ENCODE measurements around the gene TRAF3.
"Not testable (repeated sequence)": the region's sequence is repeated elsewhere in the genome, so short reads cannot be mapped to it uniquely, and the experiment has no call there.

TRAF3 gene

DNA sequence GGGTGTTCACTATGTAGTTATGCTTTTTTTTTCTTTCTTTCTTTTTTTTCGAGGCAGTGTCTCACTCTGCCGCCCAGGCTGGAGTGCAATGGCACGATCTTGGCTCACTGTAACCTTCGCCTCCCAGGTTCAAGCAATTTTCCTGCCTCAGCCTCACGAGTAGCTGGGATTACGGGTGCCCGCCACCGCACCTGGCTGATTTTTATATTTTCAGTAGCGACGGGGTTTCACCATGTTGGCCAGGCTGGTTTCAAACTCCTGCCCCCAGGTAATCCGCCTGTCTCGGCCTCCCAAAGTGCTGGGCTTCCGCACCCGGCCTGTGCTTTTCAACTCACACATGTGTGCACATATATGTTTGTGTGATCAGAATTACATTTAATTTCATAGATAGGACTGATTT lies 106.3 kb downstream of the TRAF3 start:
- no peak for DNase-seq (ENCODE audit: extremely low read depth in 1 of 2, low read depth in 1 of 2)

DNA sequence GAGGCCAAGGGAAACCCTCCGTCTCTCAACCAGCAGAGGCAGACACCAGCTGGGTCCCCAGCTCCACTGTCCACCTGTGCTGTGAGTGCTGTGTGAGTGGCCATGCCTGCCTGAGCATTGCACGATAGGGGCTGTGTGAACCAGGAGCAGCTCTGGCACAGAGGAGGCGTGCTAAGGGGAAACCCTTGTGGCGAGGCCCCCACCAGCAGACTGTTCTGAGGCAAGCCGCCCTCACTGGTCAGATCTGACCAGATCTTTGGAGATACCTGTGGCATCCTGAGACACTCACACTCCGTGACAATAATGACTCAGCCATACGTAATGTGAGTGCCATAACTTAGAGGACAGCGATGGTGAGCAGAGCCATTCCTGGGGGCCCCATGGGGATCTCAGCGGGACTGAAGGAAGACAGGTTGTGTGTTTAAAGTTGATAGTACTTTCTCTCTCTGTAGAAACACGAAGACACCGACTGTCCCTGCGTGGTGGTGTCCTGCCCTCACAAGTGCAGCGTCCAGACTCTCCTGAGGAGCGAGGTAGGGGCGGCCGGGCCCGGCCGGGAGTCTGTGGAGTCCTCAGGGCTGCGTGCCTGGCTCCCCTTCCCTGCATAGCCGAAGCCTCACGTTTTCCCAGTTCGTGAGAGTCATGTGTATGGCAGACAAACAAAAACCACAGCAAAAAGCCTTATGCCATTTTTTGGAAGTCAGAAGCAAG lies 108.6 kb downstream of the TRAF3 start:
- no peak for DNase-seq (ENCODE audit: extremely low read depth in 1 of 2, low read depth in 1 of 2)

DNA sequence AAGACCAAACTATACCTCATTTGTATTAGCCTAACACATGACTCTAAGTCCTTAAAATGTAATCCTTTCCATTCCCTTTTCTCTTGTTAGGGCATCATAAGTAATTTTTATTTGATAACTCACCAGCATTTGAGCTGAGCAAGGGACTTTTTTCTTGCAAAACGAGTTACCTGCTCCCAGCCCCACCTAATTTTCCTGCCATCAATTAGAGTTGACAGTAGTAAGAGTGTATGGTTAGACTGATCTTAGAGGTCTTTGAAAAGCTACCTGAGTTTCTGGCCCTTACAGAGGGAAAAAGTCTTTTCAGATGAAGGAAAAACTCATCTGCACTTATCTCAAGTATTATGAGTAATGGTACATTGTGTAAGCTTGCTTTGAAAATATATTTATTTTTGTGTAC lies 111.5 kb downstream of the TRAF3 start:
- DNase-seq (ENCODE audit: extremely low read depth in 1 of 2, low read depth in 1 of 2): no peak

DNA sequence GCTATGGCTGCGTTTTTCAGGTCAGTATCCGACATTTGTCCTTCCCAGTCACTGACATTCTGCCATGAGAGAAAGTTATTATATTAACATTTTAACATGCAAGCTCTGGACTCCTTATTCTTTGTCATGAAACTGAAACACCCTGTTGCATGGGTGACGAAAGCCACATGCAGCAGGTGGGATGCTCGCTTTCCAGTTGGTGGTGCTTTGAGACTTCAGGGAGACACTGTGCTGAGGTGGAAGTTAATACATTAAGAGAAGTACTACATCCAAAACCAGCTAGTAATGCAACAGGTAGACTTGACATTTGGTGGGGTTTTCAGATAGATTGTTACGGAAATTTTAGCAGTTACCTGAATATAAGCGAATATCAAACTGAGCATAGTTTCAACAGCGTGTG lies 112.4 kb downstream of the TRAF3 start:
- DNase-seq (ENCODE audit: extremely low read depth in 1 of 2, low read depth in 1 of 2): no peak

DNA sequence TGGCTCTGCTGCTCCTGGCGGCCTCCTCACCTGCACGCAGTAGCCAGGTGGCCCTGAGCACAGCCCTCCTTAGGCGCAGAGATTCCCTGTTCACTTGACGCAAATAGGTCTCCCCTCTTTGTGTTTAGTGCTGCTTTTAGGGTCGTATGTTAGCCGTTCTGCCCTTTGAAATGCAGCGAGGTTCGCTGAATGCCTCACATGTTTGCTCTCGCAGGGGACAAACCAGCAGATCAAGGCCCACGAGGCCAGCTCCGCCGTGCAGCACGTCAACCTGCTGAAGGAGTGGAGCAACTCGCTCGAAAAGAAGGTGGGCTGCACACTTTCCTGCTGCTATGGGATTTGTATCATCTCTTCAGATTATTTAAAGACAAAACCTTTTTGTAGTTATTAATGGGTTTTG lies 113.9 kb downstream of the TRAF3 start:
- no peak for DNase-seq (ENCODE audit: extremely low read depth in 1 of 2, low read depth in 1 of 2)

DNA sequence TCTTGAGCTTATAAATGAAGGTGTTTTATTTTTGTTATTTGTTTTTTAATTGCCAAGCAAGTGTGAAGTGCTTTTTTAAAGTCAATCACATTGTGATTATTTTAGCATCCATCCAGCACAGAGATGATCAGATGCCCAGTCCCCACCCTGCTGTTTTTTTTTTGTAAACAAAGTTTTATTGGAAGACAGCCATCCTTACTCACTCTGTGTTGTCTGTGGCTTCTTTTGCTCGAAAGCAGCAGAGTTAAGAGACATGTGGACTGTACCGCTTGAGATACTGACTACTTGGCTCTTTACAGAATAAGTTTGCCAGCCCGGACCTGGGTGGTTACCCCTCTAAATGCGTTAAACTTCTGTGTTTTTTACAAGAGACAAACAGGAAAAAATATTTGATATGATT lies 114.3 kb downstream of the TRAF3 start:
- no peak for DNase-seq (ENCODE audit: extremely low read depth in 1 of 2, low read depth in 1 of 2)

DNA sequence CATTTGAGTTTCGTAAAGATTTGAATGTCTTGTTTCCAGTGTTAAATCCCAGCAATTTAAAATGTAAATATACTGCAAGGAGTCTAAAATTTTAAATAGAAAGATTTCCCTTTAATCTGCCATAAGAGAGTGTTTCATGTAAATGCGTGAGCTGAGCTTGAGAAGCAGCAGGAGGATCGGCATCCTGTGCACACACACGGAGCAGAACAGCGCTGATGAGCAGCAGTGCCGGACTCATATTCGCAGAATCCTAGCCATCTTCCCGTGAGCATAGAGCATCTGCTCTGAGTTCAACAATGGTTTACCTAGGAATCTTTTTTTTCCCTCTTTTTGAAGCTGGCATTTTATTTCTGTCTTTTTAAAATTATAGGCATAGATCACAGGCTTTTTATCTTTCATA lies 115.4 kb downstream of the TRAF3 start:
- DNase-seq (ENCODE audit: extremely low read depth in 1 of 2, low read depth in 1 of 2): no peak

DNA sequence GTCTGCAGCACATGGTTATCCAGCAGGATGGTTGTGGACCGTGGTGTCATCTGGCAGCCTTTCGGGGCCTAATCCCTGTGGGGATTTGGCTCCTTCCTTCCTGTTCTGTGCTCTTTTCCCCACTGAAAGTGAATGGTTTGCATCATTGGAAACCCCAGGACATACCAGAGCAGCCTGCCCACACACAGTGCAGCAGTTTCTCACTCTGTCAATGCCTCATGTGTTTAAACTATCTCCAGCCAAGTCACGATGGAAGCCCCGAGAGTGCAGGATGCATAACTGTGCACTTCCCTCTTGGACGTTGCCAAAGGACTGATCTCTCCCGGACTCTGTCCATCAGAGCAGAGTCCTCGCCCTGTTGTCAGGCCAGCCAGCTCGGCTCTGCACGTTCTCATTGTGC lies 116.2 kb downstream of the TRAF3 start:
- DNase-seq (ENCODE audit: extremely low read depth in 1 of 2, low read depth in 1 of 2): no peak

DNA sequence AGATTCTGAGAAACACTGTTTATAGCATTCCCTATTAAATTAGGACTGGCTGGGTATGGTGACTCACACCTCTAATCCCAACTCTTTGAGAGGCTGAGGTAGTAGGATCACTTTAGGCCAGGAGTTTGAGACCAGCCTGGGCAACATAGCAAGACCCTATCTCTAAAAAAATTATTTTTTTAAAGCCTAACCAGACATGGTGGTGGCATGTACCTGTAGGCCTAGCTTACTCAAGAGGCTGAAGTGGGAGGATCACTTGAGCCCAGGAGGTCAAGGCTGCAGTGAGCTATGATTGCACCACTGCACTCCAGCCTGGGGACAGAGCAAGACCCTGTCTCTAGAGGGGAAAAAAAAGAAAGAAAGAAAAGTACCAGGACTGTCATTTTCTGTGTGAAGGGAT lies 119.5 kb downstream of the TRAF3 start:
- DNase-seq (ENCODE audit: extremely low read depth in 1 of 2, low read depth in 1 of 2): not testable (repeated sequence)

DNA sequence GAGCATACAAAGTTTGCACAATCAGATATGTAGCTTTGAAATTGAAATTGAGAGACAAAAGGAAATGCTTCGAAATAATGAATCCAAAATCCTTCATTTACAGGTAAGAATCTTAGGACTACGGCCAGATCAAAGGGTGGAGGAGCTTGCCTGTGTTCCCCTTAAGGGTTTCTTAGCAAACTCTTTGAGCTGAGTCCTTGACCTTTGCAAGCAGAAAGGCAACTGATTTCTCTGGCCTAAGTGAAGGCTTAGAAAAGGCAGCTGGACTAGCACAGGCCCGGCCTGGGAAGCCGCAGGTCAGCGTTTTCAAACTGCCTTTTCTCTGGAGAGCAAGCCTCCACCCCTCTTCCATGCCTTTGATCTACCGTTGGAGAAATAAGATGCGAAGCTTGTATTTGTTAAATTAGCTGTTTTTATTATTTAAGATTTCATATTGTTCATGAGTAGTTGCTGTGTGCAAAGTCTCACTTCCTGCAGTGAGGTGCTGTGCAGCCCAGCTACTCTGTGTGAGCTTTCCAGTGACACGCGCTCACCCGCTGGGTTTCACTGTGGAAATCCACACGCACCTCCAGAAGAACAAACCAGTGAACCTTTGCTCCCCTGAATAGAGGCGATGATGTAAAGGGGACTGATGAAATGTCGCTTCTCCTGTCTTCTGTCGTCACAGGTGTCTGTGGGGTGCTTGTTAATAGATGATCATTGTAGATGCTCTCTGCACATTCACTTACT lies 120.2 kb downstream of the TRAF3 start:
- DNase-seq (ENCODE audit: extremely low read depth in 1 of 2, low read depth in 1 of 2): no peak

DNA sequence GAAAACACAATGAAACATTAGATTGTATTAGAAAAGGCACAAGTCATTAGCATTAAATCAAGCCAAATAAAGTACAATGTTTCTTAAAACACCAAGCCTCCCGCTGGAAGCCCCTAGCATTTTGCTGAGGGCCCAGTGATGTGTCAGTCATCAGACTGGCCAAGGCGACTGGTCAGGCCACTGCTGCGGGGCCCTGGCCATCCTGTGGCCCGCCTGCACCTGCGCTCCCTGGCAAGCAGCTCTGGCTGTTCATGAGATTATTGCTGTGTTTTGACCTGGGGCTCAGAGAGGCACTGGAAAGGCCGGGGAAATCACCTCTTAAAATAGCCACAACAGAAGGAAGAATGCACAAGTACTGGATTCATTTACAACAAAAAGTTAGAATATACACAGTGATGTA lies 121.0 kb downstream of the TRAF3 start:
- DNase-seq (ENCODE audit: extremely low read depth in 1 of 2, low read depth in 1 of 2): no peak

DNA sequence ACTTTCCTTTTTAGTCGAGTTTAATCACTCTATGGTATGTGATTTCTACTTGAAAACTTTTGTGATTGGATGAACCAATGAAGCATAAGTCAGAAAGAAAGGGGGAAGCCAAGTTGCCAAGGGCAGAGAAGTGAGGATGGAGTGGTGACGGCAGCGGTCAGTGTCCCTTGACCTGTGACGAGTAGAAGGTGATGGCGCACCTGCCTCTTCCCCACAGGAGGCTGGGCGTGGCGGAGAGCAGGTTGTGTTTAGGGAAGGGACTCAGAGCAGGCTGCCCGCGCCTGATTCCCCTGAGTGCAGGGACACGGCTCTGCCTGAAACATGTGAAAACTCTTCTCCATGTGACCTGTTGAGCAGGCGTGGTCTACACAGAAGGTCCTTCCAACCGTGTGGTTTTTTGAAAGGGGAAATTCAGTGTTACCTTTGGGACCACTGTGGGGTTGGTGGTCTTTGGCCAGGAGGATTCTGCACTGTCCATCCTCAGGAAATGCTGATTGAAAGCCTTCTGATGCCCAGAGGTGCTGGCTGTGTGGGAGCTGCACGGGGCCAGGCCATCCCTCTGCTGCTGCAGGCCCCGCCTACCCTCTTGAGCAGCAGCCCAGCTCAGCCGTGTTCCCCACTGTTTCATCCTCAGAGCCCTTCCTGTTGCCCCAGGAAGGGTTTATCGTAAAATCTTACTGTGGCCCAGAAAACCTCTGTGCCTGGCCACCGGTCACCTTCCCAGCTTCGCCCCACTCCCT lies 121.7 kb downstream of the TRAF3 start:
- no peak for DNase-seq (ENCODE audit: extremely low read depth in 1 of 2, low read depth in 1 of 2)

DNA sequence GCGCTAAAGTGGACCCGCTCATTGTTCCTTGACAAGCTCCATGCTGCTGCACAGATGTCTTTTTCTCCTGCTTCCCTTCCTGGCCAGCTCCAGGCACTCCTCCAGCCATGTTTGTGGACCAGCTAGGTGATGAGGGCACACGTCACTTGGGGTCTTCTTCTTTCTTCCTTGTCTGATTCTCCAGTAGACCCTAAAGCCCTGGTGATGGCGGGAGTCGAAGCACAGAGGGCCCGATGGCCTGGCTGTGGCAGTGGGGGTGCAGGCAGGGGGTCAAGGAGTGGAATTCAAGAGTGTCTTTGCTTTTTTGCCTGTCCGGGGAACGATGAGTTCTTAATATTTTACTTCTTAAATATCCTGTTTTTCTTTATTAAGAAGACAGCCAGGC lies 122.3 kb downstream of the TRAF3 start:
- no peak for DNase-seq (ENCODE audit: extremely low read depth in 1 of 2, low read depth in 1 of 2)

DNA sequence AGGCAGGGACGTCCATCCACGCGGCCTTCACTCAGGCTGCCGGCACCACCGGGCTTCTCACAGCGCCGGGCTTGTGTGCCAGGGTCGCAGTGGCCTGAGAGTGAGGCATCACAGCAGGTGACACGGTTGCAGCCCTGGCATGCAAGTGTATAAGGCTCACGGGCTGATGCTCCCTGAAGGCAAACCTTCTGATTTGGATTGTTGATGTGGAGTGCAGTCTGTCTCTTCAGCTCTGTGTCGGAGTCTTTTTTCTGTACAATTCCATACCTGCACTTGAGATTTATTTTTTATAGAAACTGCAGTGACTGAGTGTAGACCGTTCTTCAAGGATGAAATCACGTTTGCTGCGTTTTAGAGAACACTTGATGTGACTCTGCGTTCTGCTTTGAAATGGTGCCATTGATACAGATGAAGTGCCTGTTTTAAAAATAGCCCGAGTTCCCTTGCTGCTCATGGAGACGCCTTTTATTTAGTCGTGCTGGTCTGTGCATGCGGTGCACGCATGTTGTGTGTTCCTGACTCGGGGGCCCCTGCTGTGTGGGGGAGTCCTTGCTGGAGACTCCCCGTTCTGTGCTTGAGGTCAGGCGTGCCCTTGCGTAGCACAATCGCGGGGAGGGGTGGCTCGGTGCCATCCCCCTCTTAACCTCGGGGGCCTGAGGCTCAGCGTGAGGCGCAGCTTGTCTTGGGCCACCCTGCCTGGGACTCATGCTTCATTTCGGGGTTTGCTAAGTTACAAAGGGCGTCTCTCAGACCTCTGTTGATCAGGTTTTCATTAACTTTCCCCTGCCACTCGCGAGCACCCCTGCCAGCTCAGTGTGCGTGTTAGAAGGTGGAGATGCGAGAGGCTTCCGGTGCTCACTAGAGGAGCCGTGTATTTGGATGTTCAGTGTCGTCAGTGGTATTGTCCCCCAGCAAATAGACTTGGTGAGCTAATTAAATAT lies 123.7 kb downstream of the TRAF3 start:
- no peak for DNase-seq (ENCODE audit: extremely low read depth in 1 of 2, low read depth in 1 of 2)

DNA sequence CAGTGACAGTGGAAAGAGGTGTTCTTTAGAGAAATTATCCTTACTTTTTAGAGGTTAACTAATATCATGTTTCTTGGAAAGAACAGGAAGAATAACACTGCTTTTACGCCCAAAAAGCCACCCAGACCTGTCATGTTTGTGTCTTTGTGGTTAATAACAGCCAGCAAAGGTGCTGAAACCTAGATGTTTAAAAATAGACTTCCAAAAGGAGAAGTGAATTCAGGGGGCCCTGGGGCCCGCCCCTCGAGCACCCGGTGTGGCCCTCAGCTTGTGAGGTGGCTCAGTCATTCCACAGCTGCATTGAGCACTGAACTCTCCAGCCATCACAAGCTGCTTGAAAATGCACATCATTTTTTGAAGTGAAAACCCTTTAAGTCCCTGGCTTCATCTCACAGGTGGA lies 124.4 kb downstream of the TRAF3 start:
- DNase-seq (ENCODE audit: extremely low read depth in 1 of 2, low read depth in 1 of 2): no peak

DNA sequence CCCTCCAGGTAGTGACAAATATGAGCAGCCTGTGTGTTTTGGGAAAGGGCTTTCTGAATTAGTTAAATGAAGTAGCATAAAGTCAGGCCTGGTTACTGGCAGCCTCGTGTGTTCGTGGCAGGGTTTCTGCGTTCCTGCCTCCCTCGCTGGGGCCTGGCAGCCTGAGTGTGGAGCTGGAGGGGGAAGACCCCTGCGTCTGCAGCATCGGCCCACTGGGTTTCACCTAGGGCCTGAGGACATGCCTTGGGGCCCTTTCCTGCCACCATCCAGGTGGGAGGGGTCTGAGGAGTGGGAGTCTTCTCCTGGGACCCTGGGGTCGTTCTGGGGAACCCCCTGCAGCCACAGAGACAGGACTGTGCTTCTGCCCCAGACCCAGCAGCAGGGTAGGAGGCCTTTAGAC lies 124.8 kb downstream of the TRAF3 start:
- no peak for DNase-seq (ENCODE audit: extremely low read depth in 1 of 2, low read depth in 1 of 2)

DNA sequence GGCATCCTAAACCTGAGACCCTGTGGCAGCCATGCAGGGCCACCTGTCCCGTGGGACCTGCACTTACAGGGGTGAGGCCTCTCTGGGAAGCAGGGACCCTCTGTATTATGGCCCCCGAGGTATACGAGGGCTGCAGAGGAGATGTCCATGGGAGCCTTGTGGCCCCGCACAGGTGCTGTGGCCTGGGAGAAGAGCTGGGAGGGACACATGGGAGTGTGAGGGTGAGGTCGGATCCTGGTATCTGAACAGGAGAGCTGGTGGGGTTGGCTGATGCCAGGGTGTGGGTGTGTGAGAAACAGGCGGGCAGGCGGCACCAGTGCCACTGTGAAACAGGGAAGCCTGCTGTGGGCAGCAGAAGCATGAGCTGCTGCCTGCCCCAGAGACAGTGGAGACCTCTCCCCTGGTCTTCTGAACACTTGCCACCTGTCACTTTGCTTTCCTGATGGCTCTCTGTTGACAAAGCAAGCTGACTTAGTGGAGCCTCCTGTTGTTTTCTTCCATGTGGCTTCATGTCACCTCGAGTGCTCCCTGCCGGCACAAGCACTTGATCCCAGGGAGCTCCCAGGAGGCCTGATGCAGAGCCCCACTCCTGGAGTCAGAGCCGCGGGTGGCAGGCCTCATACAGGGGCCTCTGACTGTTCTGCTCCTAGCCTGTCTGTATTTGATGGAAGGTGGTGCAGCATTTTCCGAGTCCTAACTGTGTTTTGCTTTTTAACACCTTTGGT lies 125.4 kb downstream of the TRAF3 start:
- no peak for DNase-seq (ENCODE audit: extremely low read depth in 1 of 2, low read depth in 1 of 2)

DNA sequence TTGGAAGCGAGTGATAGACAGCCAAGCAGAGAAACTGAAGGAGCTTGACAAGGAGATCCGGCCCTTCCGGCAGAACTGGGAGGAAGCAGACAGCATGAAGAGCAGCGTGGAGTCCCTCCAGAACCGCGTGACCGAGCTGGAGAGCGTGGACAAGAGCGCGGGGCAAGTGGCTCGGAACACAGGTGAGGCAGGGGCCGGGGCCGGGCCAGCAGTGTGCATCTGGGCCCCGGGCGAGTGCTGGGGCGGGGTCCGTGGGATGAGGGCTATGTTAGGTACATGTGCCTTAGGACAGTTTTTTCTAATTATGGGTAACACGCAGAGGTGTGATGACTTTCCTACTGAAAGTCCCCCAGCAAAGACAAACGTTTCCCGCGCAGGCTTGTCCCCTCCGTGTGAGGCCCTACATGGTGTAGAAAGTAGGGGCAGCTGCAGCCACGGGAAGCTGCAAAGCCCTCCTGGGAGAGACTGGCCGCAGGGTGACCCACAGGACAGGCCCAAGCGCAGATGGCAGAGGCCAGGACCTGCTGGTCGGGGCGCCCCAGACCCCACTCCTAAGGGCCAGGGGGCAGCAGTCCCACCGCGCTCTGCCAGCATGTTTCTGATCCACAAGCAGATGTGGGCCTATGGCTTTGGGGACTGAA lies 126.1 kb downstream of the TRAF3 start:
- no peak for DNase-seq (ENCODE audit: extremely low read depth in 1 of 2, low read depth in 1 of 2)

DNA sequence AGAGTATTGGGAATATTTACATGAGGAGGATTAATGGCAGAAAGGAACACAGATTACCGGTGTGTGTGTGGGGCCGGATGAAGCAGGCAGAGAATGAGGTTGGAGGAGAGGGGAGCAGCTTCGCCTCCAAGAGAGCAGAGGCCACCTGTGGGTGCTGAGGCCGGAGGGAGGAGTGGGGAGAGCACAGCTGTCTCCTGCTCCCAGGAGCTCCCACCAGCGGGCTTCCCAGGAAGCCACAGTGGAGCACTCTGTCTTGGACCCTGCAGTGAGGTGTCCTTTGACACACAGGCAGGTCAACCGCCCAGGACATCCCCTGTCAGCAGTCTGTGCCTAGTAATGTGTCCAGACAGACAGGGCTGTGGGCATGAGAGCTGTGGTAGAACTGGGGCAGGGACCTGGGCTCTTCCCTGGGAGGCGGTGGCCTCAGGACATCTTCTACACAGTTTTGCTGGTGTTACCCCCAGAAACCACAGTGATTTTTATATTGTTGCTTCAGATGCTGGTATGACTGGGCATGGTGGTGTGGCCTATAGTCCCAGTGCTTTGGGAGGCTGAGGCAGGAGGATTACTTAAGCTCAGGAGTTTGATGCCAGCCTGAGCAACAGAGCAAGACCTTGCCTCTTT lies 126.8 kb downstream of the TRAF3 start:
- no peak for DNase-seq (ENCODE audit: extremely low read depth in 1 of 2, low read depth in 1 of 2)

Data from stimulated activated CD8-positive, alpha-beta memory T cell treated with anti-CD3 and anti-CD28 coated beads, Interleukin-7, amount 100 ng/mL, for 48 hours (primary cell).